Liver (tissue), 9 donors: ENCODE measurements around the gene TRIP13. TPM values are rescaled to one million over a fixed set of nuclear protein-coding genes. Genes with fewer than 3 reads are reported as not detected.

Experiments
- DNase-seq: peaks from one replicate; pipeline ENCODE4 v3.0.0-alpha.2; 2017; ENCODE audit warnings: low spot score
- H3K27ac ChIP-seq, 2 donors: one replicate each; pipeline ENCODE4 v1.7.0; 2013; ENCODE audit warnings: inconsistent platforms in 2 of 2, low read length in 2 of 2, control low read depth in 1 of 2, low read depth in 1 of 2, mild to moderate bottlenecking in 1 of 2
- H3K27me3 ChIP-seq, 4 donors: one replicate each; pipeline versions ENCODE4 v1.6.1 to v1.7.0; 2013; ENCODE audit warnings: low read length in 3 of 4, inconsistent platforms in 1 of 4, mild to moderate bottlenecking in 1 of 4, moderate library complexity in 1 of 4; ENCODE audit not compliant: control insufficient read depth in 4 of 4, insufficient read depth in 4 of 4
- H3K36me3 ChIP-seq, 4 donors: one replicate each; pipeline versions ENCODE4 v1.6.1 to v1.7.0; 2013; ENCODE audit warnings: low read length in 3 of 4, mild to moderate bottlenecking in 3 of 4, low read depth in 1 of 4, moderate library complexity in 1 of 4; ENCODE audit not compliant: control insufficient read depth in 4 of 4, insufficient read depth in 3 of 4
- H3K4me1 ChIP-seq, 4 donors: one replicate each; pipeline versions ENCODE4 v1.6.1 to v1.7.0; 2013; ENCODE audit warnings: low read length in 3 of 4, mild to moderate bottlenecking in 3 of 4, moderate library complexity in 1 of 4; ENCODE audit not compliant: control insufficient read depth in 4 of 4, insufficient read depth in 4 of 4
- H3K4me3 ChIP-seq, 3 donors: one replicate each; pipeline versions ENCODE4 v1.6.1 to v1.7.0; 2013; ENCODE audit warnings: low read length in 3 of 3, control low read depth in 1 of 3, low read depth in 1 of 3, mild to moderate bottlenecking in 1 of 3
- H3K9ac ChIP-seq, 2 donors: one replicate each; pipeline ENCODE4 v1.7.0; 2013; ENCODE audit warnings: low read length in 2 of 2, mild to moderate bottlenecking in 2 of 2, moderate library complexity in 2 of 2, control low read depth in 1 of 2, low read depth in 1 of 2
- H3K9me3 ChIP-seq, 4 donors: one replicate each; pipeline versions ENCODE4 v1.6.1 to v1.7.0; 2013; ENCODE audit warnings: low read length in 3 of 4; ENCODE audit not compliant: control insufficient read depth in 4 of 4
- EGR1 ChIP-seq, 2 donors: IDR thresholded peaks; 2 replicates each; pipeline ENCODE4 v1.6.1; 2016 to 2018; ENCODE audit warnings: antibody characterized with exemption in 2 of 2, low read depth in 2 of 2
- FOXA1 ChIP-seq: IDR thresholded peaks from 2 replicates; pipeline ENCODE4 v1.6.1; 2016; ENCODE audit warnings: antibody characterized with exemption
- FOXA2 ChIP-seq: IDR thresholded peaks from 2 replicates; pipeline ENCODE4 v1.6.1; 2016; ENCODE audit warnings: antibody characterized with exemption
- GABPA ChIP-seq, 2 donors: IDR thresholded peaks in 1 of 2; conservative IDR thresholded peaks in 1 of 2; 2 replicates each; pipeline ENCODE4 v1.6.1; 2016; ENCODE audit warnings: antibody characterized with exemption in 2 of 2, mild to moderate bottlenecking in 1 of 2, moderate library complexity in 1 of 2
- HNF4A ChIP-seq, 2 donors: conservative IDR thresholded peaks; 2 replicates each; pipeline ENCODE4 v1.6.1; 2016; ENCODE audit warnings: antibody characterized with exemption in 2 of 2, mild to moderate bottlenecking in 2 of 2
- HNF4G ChIP-seq: IDR thresholded peaks from 2 replicates; pipeline ENCODE4 v1.6.1; 2016; ENCODE audit warnings: antibody characterized with exemption
- JUND ChIP-seq, 2 donors: IDR thresholded peaks; 2 replicates each; pipeline ENCODE4 v1.6.1; 2016; ENCODE audit warnings: antibody characterized with exemption in 2 of 2
- NR2F2 ChIP-seq: IDR thresholded peaks from 2 replicates; pipeline ENCODE4 v1.6.1; 2016; ENCODE audit warnings: antibody characterized with exemption
- RAD21 ChIP-seq, 2 donors: IDR thresholded peaks; 2 replicates each; pipeline ENCODE4 v1.6.1; 2016; ENCODE audit warnings: antibody characterized with exemption in 2 of 2, mild to moderate bottlenecking in 2 of 2
- REST ChIP-seq: IDR thresholded peaks from 2 replicates; pipeline ENCODE4 v1.6.1; 2016; ENCODE audit warnings: antibody characterized with exemption, mild to moderate bottlenecking
- RXRA ChIP-seq, 2 donors: IDR thresholded peaks; 2 replicates each; pipeline ENCODE4 v1.6.1; 2017 to 2018; ENCODE audit warnings: antibody characterized with exemption in 2 of 2, mild to moderate bottlenecking in 1 of 2
- SP1 ChIP-seq: IDR thresholded peaks from 2 replicates; pipeline ENCODE4 v1.6.1; 2018; ENCODE audit warnings: antibody characterized with exemption, mild to moderate bottlenecking
- TAF1 ChIP-seq: conservative IDR thresholded peaks from 2 replicates; pipeline ENCODE4 v1.6.1; 2016; ENCODE audit warnings: antibody characterized with exemption, mild to moderate bottlenecking
- ZBTB33 ChIP-seq: IDR thresholded peaks from 2 replicates; pipeline ENCODE4 v1.6.1; 2016; ENCODE audit warnings: antibody characterized with exemption
- WGBS: extraction: QIAGEN DNeasy Blood & Tissue Kit; methylation state at CpG from one replicate; pipeline ENCODE4 v1.1.7; 2013; 5-methylcytosine and 5-hydroxymethylcytosine counted together
- polyA plus RNA-seq, 2 donors: library from polyadenylated mRNA; stranded (reverse) in 1 of 2; unstranded in 1 of 2; fragments of 200-250 nt in 1 of 2; fragments of >200 nt in 1 of 2; fragmentation: Nextera tagmentation in 1 of 2; extraction: Ambion mirVana in 1 of 2; gene quantifications; one replicate each; pipeline versions ENCODE4 v1.2.1 to v1.2.3, GENCODE V29; 2013 to 2015
- total RNA-seq, 2 donors: library from RNA; depleted of rRNA; stranded (reverse); fragments of >200 nt; gene quantifications; one replicate each; pipeline ENCODE4 v1.2.3, GENCODE V29; 2014
- TF ChIP-seq, protein P1 (sequence below): fragments of 150-350 bp; IDR thresholded peaks from 2 replicates; pipeline ENCODE4 v1.5.1; 2017; ENCODE audit warnings: improper control_type of control experiment, low read depth, low read length; ENCODE audit not compliant: missing input control
- TF ChIP-seq, protein P2 (sequence below): IDR thresholded peaks from 2 replicates; pipeline ENCODE4 v1.6.1; 2016; ENCODE audit warnings: antibody characterized with exemption
- TF ChIP-seq, protein P3 (sequence below): IDR thresholded peaks from 2 replicates; pipeline ENCODE4 v1.6.1; 2016; ENCODE audit warnings: antibody characterized with exemption
- donor health status: healthy.
- donor health status: healthy.
- donor health status: healthy.
- donor health status: healthy.
- donor health status: healthy.

The TRIP13 gene
- total and polyA plus RNA-seq, 4 donors = 0.42 to 12.4 (median 0.84) TPM

DNA sequence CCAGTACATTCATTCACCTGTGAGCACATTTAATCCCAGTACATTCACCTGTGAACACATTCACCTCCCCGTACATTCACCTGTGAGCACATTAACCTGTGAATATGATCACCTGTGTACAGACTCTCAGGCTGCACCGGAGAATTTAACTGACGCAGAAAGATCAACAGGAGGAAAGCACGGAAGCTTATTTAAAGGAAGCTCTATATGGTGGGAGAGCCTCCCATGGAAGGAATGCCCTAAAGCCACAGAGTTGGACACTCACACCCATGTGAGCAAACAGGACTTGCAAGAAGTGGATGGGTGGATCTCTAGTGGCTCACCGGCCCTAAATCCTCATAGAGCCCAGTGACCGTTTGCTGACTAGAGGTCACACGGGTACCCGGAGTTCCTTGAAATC is 38.2 kb downstream of the TRIP13 start:
- no peak overlapping the region for H3K4me3 ChIP-seq
- no peaks in the 10 kb centered on the region for H3K9me3 ChIP-seq
- peaks cover 2 to 11% (median 8%) of the 10 kb centered on the region in 4 donors for H3K4me1 ChIP-seq
- TF ChIP-seq EGR1 (IDR thresholded peaks at IDR 0.05; ENCODE audit: low read depth in 2 of 2) = no peak
- no peak for TF ChIP-seq FOXA1
- no peak for TF ChIP-seq GABPA (IDR thresholded peaks at IDR 0.05 in 1 of 2, conservative IDR thresholded peaks at IDR 0.05 in 1 of 2)
- TF ChIP-seq TAF1 = no peak
- TF ChIP-seq ZBTB33 = no peak
- TF ChIP-seq, protein P1, sequence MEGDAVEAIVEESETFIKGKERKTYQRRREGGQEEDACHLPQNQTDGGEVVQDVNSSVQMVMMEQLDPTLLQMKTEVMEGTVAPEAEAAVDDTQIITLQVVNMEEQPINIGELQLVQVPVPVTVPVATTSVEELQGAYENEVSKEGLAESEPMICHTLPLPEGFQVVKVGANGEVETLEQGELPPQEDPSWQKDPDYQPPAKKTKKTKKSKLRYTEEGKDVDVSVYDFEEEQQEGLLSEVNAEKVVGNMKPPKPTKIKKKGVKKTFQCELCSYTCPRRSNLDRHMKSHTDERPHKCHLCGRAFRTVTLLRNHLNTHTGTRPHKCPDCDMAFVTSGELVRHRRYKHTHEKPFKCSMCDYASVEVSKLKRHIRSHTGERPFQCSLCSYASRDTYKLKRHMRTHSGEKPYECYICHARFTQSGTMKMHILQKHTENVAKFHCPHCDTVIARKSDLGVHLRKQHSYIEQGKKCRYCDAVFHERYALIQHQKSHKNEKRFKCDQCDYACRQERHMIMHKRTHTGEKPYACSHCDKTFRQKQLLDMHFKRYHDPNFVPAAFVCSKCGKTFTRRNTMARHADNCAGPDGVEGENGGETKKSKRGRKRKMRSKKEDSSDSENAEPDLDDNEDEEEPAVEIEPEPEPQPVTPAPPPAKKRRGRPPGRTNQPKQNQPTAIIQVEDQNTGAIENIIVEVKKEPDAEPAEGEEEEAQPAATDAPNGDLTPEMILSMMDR = no peak
- TF ChIP-seq HNF4A (conservative IDR thresholded peaks at IDR 0.05) = no peak
- TF ChIP-seq, protein P2, sequence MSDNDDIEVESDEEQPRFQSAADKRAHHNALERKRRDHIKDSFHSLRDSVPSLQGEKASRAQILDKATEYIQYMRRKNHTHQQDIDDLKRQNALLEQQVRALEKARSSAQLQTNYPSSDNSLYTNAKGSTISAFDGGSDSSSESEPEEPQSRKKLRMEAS = no peak
- TF ChIP-seq NR2F2 = no peak
- TF ChIP-seq REST = no peak
- TF ChIP-seq RAD21 (IDR thresholded peaks at IDR 0.05) = no peak
- no peak for TF ChIP-seq JUND (IDR thresholded peaks at IDR 0.05)
- no peak overlapping the region for H3K27ac ChIP-seq
- WGBS = 84% methylated on average over 8 of the region's 8 CpGs
- H3K27me3 ChIP-seq = no peaks in the 10 kb centered on the region
- H3K9ac ChIP-seq = no peak overlapping the region
- DNase-seq = no peak
- no peaks in the 10 kb centered on the region for H3K36me3 ChIP-seq

DNA sequence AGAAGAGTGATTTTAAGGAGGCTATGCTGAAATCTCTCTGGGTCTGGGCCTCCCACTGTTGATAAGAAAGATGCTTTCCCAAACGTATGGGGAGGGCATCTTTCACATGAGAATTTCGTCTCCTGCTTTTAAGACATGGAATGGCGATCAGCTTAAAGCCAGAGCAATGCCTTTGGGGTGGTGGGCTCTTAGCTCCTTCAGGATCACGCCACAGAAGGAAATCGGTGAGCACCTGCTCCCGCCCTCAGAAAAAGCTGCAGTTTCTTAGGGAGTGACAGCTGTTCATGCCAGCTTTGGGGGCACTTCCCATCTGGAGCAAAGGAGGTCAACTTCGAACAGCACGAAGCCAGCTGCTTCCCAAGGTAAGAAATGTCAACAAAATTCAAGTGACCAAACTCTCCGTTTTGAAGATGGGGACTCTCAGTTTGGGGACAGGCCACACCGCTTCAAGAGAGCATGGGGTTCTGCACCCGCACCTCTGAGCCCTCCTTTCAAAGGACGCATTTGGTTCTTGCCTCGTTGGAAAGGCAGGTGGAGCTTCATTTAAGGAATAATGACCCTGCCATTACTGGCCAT is 39.0 kb downstream of the TRIP13 start:
- WGBS = 82% methylated on average over 13 of the region's 13 CpGs
- Histone ChIP-seq H3K27ac (no peak overlapping the region), H3K27me3 (no peaks in the 10 kb centered on the region), H3K4me1 (peaks cover 0 to 8% (median 5%) of the 10 kb centered on the region in 4 donors), H3K9ac (no peak overlapping the region), H3K9me3 (no peaks in the 10 kb centered on the region), H3K4me3 (no peak overlapping the region), H3K36me3 (no peaks in the 10 kb centered on the region)
- no peak for DNase-seq
- TF ChIP-seq, protein P1 = no peak
- TF ChIP-seq REST (no peak), EGR1 (IDR thresholded peaks at IDR 0.05; ENCODE audit: low read depth in 2 of 2) (no peak), RXRA (IDR thresholded peaks at IDR 0.05) (no peak), FOXA1 (no peak), HNF4G (no peak), SP1 (no peak), FOXA2 (no peak)
- TF ChIP-seq, protein P3, sequence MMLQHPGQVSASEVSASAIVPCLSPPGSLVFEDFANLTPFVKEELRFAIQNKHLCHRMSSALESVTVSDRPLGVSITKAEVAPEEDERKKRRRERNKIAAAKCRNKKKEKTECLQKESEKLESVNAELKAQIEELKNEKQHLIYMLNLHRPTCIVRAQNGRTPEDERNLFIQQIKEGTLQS = no peak
- TF ChIP-seq, protein P2 = no peak
